ENCODE data around the gene HMGB1. TPM values are rescaled to one million over a fixed set of nuclear protein-coding genes. Genes with fewer than 3 reads are reported as not detected.

Gene HMGB1
- total and polyA plus RNA-seq, 2 donors from 2014 or later: 247 to 264 TPM

- Histone ChIP-seq H3K9me3 (ENCODE audit: control insufficient read depth in 2 of 3, insufficient read depth in 1 of 3, low read length in 3 of 3) (no peaks in the 10 kb centered on the region), H3K36me3 (ENCODE audit: control insufficient read depth in 2 of 3, insufficient read depth in 3 of 3, low read length in 3 of 3) (no peaks in the 10 kb centered on the region), H3K27ac (ENCODE audit: low read depth in 2 of 2, low read length in 2 of 2) (peak within 1 kb of the TSS; percentile 96 to 98), H3K4me1 (ENCODE audit: control insufficient read depth in 2 of 3, insufficient read depth in 2 of 3, low read depth in 1 of 3, low read length in 3 of 3) (peaks cover 0 to 12% (median 0%) of the 10 kb centered on the region in 3 donors), H3K9ac (ENCODE audit: low read length in 3 of 3) (peak within 1 kb of the TSS; percentile 73 to 88 (median 85)), H3K27me3 (ENCODE audit: control insufficient read depth, insufficient read depth, low read length) (no peaks in the 10 kb centered on the region), H3K4me3 (ENCODE audit: low read length in 3 of 3) (peak within 1 kb of the TSS; percentile 76 to 88 (median 85))
- TF ChIP-seq, protein P1, sequence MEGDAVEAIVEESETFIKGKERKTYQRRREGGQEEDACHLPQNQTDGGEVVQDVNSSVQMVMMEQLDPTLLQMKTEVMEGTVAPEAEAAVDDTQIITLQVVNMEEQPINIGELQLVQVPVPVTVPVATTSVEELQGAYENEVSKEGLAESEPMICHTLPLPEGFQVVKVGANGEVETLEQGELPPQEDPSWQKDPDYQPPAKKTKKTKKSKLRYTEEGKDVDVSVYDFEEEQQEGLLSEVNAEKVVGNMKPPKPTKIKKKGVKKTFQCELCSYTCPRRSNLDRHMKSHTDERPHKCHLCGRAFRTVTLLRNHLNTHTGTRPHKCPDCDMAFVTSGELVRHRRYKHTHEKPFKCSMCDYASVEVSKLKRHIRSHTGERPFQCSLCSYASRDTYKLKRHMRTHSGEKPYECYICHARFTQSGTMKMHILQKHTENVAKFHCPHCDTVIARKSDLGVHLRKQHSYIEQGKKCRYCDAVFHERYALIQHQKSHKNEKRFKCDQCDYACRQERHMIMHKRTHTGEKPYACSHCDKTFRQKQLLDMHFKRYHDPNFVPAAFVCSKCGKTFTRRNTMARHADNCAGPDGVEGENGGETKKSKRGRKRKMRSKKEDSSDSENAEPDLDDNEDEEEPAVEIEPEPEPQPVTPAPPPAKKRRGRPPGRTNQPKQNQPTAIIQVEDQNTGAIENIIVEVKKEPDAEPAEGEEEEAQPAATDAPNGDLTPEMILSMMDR (IDR thresholded peaks at IDR 0.05; ENCODE audit: borderline replicate concordance, extremely low read depth, insufficient read depth): no peak
- DNase-seq (peak; percentile 90 to 95 (median 92)), FAIRE-seq (no peak)
- intact Hi-C loops (cut with DNase I): no loop called here
Measured at GRCh38 chr13:30422054-30422839, 43.5 kb downstream of the HMGB1 start, which contains the start of gene UBE2L5. TSS of gene UBE2L5 (plus strand) at chr13:30422493. CDS start at chr13:30427991, 5,498 bp downstream.

DNA sequence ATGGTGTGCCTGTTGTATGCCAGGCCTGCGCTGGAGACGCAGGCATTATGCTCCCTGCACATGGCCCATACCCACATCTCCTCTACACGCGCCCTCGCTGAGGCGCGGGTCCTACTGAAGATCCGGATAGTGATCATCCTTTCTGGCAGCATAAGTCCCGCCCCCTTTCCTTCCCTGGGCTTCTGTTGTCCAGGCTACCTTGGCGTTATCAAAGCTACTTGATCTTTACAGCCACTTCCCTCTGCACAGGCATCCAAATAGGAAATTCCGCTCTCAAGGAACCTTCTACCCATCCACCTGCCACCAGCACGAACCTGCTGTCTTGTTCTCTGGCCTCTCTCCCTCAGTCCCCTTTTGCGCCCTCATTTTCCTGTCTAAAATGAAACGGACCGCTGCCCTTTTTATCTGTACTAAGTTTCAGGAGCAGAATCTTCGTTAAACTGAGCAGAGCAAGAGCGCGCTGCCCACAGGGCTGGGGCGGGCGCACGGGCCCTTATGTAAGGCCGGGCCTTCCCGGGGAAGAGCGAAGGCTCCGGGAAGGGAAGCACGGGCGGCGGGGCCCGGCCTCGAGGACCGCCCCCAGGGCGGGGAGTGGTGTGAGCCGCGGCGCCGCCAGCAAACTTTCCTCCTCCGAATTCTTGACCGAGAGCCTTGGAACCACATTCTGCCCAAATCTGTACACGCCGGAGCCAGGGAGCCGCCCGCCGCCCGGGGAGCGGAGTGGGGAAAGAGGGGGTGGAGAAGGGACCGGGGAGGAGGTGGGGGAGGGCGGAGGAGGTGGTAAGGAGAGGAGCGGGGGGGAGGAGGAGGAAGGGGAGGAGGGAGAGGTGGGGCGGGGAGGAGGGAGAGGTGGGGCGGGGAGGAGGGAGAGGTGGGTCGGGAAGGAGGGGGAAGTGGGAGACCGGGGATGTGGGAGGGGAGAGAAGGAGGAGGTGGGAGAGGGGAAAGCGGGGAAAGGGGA is 44.4 kb downstream of the HMGB1 start:
- Histone ChIP-seq H3K4me3 (ENCODE audit: low read length in 3 of 3) (peak overlapping the region; percentile 76 to 86 (median 85)), H3K9ac (ENCODE audit: low read length in 3 of 3) (peak overlapping the region; percentile 73 to 88 (median 85)), H3K36me3 (ENCODE audit: control insufficient read depth in 2 of 3, insufficient read depth in 3 of 3, low read length in 3 of 3) (no peaks in the 10 kb centered on the region), H3K9me3 (ENCODE audit: control insufficient read depth in 2 of 3, insufficient read depth in 1 of 3, low read length in 3 of 3) (no peaks in the 10 kb centered on the region), H3K27ac (ENCODE audit: low read depth in 2 of 2, low read length in 2 of 2) (peak overlapping the region; percentile 96 to 98), H3K4me1 (ENCODE audit: control insufficient read depth in 2 of 3, insufficient read depth in 2 of 3, low read depth in 1 of 3, low read length in 3 of 3) (peaks cover 0 to 12% (median 0%) of the 10 kb centered on the region in 3 donors), H3K27me3 (ENCODE audit: control insufficient read depth, insufficient read depth, low read length) (no peaks in the 10 kb centered on the region)
- DNase-seq: peak; percentile 83 to 96 (median 90)
- no peak for FAIRE-seq
- intact Hi-C loops (cut with DNase I): no loop called here
- TF ChIP-seq, protein P1 (IDR thresholded peaks at IDR 0.05; ENCODE audit: borderline replicate concordance, extremely low read depth, insufficient read depth): no peak

DNA sequence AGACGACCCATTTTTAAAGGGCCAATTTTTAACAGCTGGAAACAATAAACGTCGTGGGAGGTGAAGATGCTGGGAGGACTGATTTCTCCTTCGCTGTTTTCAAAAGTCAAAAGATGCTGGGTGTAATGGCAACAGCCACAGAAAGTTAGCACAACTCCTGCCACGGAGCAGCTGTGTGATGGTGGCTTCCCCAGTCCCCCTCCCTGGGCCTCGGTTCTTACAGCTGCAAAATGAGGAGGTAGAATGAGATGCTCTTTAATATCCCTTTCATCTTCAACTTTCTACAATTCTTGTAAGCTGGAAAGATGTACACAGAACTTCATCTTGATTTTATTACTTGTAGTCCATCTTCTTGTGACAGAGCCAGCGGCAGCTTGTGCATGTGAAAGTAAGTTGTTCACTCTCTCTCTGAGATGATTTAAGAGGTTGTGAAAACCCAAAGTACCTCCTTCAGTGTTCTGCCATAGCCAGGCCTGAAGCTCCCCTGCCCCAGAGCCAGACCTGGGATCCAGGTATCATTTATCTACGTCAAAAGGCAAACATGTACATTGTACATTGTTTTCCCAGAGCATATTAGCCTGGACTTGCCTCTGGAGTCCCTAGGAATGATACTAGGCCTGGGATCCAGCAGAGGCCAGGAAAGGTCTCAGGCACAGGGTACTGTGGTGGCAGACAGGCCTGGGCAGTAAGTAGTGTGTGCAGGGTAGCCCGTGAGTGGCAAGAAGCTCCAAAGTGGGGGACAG is 46.8 kb downstream of the HMGB1 start:
- peaks cover 0 to 12% (median 5%) of the 10 kb centered on the region in 3 donors for H3K4me1 ChIP-seq (ENCODE audit: control insufficient read depth in 2 of 3, insufficient read depth in 2 of 3, low read depth in 1 of 3, low read length in 3 of 3)
- H3K27me3 ChIP-seq (ENCODE audit: control insufficient read depth, insufficient read depth, low read length): no peaks in the 10 kb centered on the region
- DNase-seq (no peak), FAIRE-seq (no peak)
- intact Hi-C loops (cut with DNase I): no loop called here
- no peak overlapping the region for H3K4me3 ChIP-seq (ENCODE audit: low read length in 3 of 3)
- H3K9me3 ChIP-seq (ENCODE audit: control insufficient read depth in 2 of 3, insufficient read depth in 1 of 3, low read length in 3 of 3): no peaks in the 10 kb centered on the region
- H3K9ac ChIP-seq (ENCODE audit: low read length in 3 of 3): no peak overlapping the region
- no peaks in the 10 kb centered on the region for H3K36me3 ChIP-seq (ENCODE audit: control insufficient read depth in 2 of 3, insufficient read depth in 3 of 3, low read length in 3 of 3)
- TF ChIP-seq, protein P1 (IDR thresholded peaks at IDR 0.05; ENCODE audit: borderline replicate concordance, extremely low read depth, insufficient read depth): no peak
- H3K27ac ChIP-seq (ENCODE audit: low read depth in 2 of 2, low read length in 2 of 2): no peak overlapping the region

All from kidney (tissue), 14 donors.